ENCODE measurements around the gene PTPRJ. TPM values are rescaled to one million over a fixed set of nuclear protein-coding genes. Genes with fewer than 3 reads are reported as not detected.
A peak's percentile ranks its signal among the peaks of the same experiment; 100 is the strongest.

PTPRJ gene
- total and polyA plus RNA-seq, 4 donors = 4.1 to 24.7 (median 14.6) TPM

DNA sequence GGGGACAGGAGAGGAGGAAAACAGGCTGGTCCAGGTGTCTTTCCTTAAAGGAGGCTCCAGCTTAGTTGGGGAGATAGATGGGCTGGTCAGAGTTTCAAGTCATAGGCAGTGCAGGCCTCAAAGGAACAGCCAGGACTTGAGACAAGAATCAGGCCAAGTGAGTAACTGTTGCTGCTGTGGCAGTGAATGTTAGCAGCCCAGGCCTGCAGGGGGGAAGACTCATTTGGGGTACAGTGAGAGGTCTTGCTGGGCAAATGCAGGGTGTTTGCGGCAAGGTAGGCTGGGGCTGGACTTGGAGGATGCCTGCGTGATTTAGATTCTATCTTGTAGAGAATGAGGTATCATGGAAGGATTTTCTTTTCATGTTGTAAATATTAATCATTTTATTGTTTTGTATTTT lies 24.1 kb downstream of the PTPRJ start:
- TF ChIP-seq RAD21 (IDR thresholded peaks at IDR 0.05) = no peak
- no peak for TF ChIP-seq TAF1 (conservative IDR thresholded peaks at IDR 0.05)
- no peak for TF ChIP-seq HNF4G (IDR thresholded peaks at IDR 0.05)
- TF ChIP-seq, protein P1, sequence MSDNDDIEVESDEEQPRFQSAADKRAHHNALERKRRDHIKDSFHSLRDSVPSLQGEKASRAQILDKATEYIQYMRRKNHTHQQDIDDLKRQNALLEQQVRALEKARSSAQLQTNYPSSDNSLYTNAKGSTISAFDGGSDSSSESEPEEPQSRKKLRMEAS (IDR thresholded peaks at IDR 0.05) = no peak
- TF ChIP-seq NR2F2 (IDR thresholded peaks at IDR 0.05) = no peak
- TF ChIP-seq FOXA2 (IDR thresholded peaks at IDR 0.05) = no peak
- no peak for TF ChIP-seq RXRA (IDR thresholded peaks at IDR 0.05)
- no peak for TF ChIP-seq SP1 (IDR thresholded peaks at IDR 0.05)
- TF ChIP-seq, protein P2, sequence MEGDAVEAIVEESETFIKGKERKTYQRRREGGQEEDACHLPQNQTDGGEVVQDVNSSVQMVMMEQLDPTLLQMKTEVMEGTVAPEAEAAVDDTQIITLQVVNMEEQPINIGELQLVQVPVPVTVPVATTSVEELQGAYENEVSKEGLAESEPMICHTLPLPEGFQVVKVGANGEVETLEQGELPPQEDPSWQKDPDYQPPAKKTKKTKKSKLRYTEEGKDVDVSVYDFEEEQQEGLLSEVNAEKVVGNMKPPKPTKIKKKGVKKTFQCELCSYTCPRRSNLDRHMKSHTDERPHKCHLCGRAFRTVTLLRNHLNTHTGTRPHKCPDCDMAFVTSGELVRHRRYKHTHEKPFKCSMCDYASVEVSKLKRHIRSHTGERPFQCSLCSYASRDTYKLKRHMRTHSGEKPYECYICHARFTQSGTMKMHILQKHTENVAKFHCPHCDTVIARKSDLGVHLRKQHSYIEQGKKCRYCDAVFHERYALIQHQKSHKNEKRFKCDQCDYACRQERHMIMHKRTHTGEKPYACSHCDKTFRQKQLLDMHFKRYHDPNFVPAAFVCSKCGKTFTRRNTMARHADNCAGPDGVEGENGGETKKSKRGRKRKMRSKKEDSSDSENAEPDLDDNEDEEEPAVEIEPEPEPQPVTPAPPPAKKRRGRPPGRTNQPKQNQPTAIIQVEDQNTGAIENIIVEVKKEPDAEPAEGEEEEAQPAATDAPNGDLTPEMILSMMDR (IDR thresholded peaks at IDR 0.05; ENCODE audit: low read depth, low read length, missing input control) = no peak
- no peak for TF ChIP-seq HNF4A (conservative IDR thresholded peaks at IDR 0.05)
- no peak for TF ChIP-seq GABPA (IDR thresholded peaks at IDR 0.05 in 1 of 2, conservative IDR thresholded peaks at IDR 0.05 in 1 of 2)
- H3K27ac ChIP-seq (ENCODE audit: low read depth in 1 of 2, low read length in 2 of 2) = peak overlapping the region; percentile 37 to 77
- H3K27me3 ChIP-seq (ENCODE audit: control insufficient read depth in 4 of 4, insufficient read depth in 4 of 4, low read length in 3 of 4) = no peaks in the 10 kb centered on the region
- WGBS = 90% methylated on average over 2 of the region's 2 CpGs
- peak overlapping the region in 1 of 2 donors; percentile 2 for H3K9ac ChIP-seq (ENCODE audit: low read depth in 1 of 2, low read length in 2 of 2)
- H3K4me1 ChIP-seq (ENCODE audit: control insufficient read depth in 4 of 4, insufficient read depth in 4 of 4, low read length in 3 of 4) = peaks cover 21 to 67% (median 55%) of the 10 kb centered on the region in 4 donors
- H3K36me3 ChIP-seq (ENCODE audit: control insufficient read depth in 4 of 4, insufficient read depth in 3 of 4, low read depth in 1 of 4, low read length in 3 of 4) = no peaks in the 10 kb centered on the region
- H3K4me3 ChIP-seq (ENCODE audit: low read depth in 1 of 3, low read length in 3 of 3) = no peak overlapping the region
- DNase-seq (ENCODE audit: low spot score) = no peak
- no peaks in the 10 kb centered on the region for H3K9me3 ChIP-seq (ENCODE audit: control insufficient read depth in 4 of 4, low read length in 3 of 4)

DNA sequence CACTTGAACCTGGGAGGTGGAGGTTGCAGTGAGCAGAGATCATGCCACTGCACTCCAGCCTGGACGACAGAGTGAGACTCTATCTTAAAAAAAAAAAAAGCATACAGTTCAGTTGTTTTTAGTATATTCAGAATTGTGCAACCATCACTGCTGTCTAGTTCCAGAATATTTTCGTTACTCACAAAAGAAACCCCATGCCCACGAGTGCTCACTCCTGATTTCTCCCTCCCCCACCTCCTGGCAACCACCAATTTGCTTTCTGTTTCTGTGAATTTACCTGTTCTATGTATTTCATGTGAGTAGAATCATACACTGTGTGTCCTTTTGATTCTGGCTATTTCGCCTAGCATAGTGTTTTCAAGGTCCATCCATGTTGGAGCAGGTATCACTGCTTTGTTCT lies 24.8 kb downstream of the PTPRJ start:
- peak overlapping the region in 1 of 2 donors; percentile 43 for H3K9ac ChIP-seq (ENCODE audit: low read depth in 1 of 2, low read length in 2 of 2)
- WGBS = 31% methylated on average over 4 of the region's 4 CpGs
- H3K4me1 ChIP-seq (ENCODE audit: control insufficient read depth in 4 of 4, insufficient read depth in 4 of 4, low read length in 3 of 4) = peaks cover 18 to 60% (median 51%) of the 10 kb centered on the region in 4 donors
- H3K9me3 ChIP-seq (ENCODE audit: control insufficient read depth in 4 of 4, low read length in 3 of 4) = no peaks in the 10 kb centered on the region
- no peak overlapping the region for H3K4me3 ChIP-seq (ENCODE audit: low read depth in 1 of 3, low read length in 3 of 3)
- H3K27me3 ChIP-seq (ENCODE audit: control insufficient read depth in 4 of 4, insufficient read depth in 4 of 4, low read length in 3 of 4) = no peaks in the 10 kb centered on the region
- no peak for DNase-seq (ENCODE audit: low spot score)
- peak overlapping the region; percentile 37 to 77 for H3K27ac ChIP-seq (ENCODE audit: low read depth in 1 of 2, low read length in 2 of 2)
- H3K36me3 ChIP-seq (ENCODE audit: control insufficient read depth in 4 of 4, insufficient read depth in 3 of 4, low read depth in 1 of 4, low read length in 3 of 4) = no peaks in the 10 kb centered on the region
- TF ChIP-seq JUND (IDR thresholded peaks at IDR 0.05) = no peak
- no peak for TF ChIP-seq FOXA2 (IDR thresholded peaks at IDR 0.05)
- TF ChIP-seq TAF1 (conservative IDR thresholded peaks at IDR 0.05) = no peak
- peak; percentile 15 for TF ChIP-seq YY1 (IDR thresholded peaks at IDR 0.05)
- TF ChIP-seq HNF4G (IDR thresholded peaks at IDR 0.05) = no peak
- TF ChIP-seq, protein P1 (IDR thresholded peaks at IDR 0.05) = peak; percentile 25
- TF ChIP-seq NR2F2 (IDR thresholded peaks at IDR 0.05) = no peak
- TF ChIP-seq, protein P3, sequence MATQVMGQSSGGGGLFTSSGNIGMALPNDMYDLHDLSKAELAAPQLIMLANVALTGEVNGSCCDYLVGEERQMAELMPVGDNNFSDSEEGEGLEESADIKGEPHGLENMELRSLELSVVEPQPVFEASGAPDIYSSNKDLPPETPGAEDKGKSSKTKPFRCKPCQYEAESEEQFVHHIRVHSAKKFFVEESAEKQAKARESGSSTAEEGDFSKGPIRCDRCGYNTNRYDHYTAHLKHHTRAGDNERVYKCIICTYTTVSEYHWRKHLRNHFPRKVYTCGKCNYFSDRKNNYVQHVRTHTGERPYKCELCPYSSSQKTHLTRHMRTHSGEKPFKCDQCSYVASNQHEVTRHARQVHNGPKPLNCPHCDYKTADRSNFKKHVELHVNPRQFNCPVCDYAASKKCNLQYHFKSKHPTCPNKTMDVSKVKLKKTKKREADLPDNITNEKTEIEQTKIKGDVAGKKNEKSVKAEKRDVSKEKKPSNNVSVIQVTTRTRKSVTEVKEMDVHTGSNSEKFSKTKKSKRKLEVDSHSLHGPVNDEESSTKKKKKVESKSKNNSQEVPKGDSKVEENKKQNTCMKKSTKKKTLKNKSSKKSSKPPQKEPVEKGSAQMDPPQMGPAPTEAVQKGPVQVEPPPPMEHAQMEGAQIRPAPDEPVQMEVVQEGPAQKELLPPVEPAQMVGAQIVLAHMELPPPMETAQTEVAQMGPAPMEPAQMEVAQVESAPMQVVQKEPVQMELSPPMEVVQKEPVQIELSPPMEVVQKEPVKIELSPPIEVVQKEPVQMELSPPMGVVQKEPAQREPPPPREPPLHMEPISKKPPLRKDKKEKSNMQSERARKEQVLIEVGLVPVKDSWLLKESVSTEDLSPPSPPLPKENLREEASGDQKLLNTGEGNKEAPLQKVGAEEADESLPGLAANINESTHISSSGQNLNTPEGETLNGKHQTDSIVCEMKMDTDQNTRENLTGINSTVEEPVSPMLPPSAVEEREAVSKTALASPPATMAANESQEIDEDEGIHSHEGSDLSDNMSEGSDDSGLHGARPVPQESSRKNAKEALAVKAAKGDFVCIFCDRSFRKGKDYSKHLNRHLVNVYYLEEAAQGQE (IDR thresholded peaks at IDR 0.05) = no peak
- no peak for TF ChIP-seq RAD21 (IDR thresholded peaks at IDR 0.05)
- TF ChIP-seq HNF4A (conservative IDR thresholded peaks at IDR 0.05) = no peak
- TF ChIP-seq GABPA (IDR thresholded peaks at IDR 0.05 in 1 of 2, conservative IDR thresholded peaks at IDR 0.05 in 1 of 2) = no peak
- no peak for TF ChIP-seq RXRA (IDR thresholded peaks at IDR 0.05)
- TF ChIP-seq, protein P4, sequence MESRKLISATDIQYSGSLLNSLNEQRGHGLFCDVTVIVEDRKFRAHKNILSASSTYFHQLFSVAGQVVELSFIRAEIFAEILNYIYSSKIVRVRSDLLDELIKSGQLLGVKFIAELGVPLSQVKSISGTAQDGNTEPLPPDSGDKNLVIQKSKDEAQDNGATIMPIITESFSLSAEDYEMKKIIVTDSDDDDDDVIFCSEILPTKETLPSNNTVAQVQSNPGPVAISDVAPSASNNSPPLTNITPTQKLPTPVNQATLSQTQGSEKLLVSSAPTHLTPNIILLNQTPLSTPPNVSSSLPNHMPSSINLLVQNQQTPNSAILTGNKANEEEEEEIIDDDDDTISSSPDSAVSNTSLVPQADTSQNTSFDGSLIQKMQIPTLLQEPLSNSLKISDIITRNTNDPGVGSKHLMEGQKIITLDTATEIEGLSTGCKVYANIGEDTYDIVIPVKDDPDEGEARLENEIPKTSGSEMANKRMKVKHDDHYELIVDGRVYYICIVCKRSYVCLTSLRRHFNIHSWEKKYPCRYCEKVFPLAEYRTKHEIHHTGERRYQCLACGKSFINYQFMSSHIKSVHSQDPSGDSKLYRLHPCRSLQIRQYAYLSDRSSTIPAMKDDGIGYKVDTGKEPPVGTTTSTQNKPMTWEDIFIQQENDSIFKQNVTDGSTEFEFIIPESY (IDR thresholded peaks at IDR 0.05) = no peak
- TF ChIP-seq, protein P5, sequence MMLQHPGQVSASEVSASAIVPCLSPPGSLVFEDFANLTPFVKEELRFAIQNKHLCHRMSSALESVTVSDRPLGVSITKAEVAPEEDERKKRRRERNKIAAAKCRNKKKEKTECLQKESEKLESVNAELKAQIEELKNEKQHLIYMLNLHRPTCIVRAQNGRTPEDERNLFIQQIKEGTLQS (IDR thresholded peaks at IDR 0.05) = no peak
- TF ChIP-seq SP1 (IDR thresholded peaks at IDR 0.05) = no peak
- no peak for TF ChIP-seq EGR1 (IDR thresholded peaks at IDR 0.05; ENCODE audit: low read depth in 2 of 2)

Data from liver (tissue), 9 donors.